ENCODE data around the gene MRM1. TPM values are rescaled to one million over a fixed set of nuclear protein-coding genes. Genes with fewer than 3 reads are reported as not detected.
A peak's percentile ranks its signal among the peaks of the same experiment; 100 is the strongest.

MRM1 gene
- polyA plus RNA-seq, 3 donors, result 0.82 to 2.3 (median 1.5) TPM

DNA sequence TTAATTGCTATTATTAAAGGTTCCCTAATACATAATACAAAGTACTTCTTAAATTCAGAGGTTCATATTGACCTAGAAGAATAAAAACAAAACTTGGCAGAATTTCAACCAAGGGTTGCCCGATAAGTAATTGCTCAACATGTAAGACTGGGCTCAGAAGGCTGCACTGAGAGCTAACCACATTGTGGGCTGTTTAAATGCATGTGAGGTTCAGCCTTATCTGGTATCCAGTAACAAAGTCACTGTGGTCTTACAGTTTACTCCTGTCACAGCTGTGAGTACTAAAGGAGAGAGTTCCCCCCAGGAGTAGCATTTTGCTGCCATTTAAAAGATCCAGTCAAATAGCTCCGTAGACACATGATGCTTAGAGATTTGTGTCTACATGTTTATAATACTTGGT is 11.3 kb upstream of the MRM1 start:
- Histone ChIP-seq H3K27ac (ENCODE audit: low read depth in 1 of 2, low read length in 2 of 2) (no peak overlapping the region), H3K4me2 (replicated peaks; ENCODE audit: extremely low read depth, low read length, poor library complexity, severe bottlenecking) (no peak overlapping the region), H3K4me1 (ENCODE audit: control insufficient read depth in 1 of 2, insufficient read depth in 2 of 2, low read length in 2 of 2) (peaks cover 11 to 18% of the 10 kb centered on the region in 2 donors), H3K36me3 (replicated peaks in 1 of 2; ENCODE audit: control insufficient read depth in 1 of 2, insufficient read depth in 2 of 2, low read length in 2 of 2) (peaks cover 42 to 51% of the 10 kb centered on the region in 2 donors), H3K9ac (ENCODE audit: insufficient read depth, low read length, poor library complexity, severe bottlenecking) (no peak overlapping the region), H3K9me3 (replicated peaks in 1 of 2; ENCODE audit: control insufficient read depth in 1 of 2, insufficient read depth in 1 of 2, low read length in 2 of 2) (no peaks in the 10 kb centered on the region), H3K4me3 (replicated peaks in 1 of 3; ENCODE audit: low read depth in 2 of 3, low read length in 3 of 3) (no peak overlapping the region), H2AFZ (ENCODE audit: insufficient read depth, low read depth, low read length, poor library complexity, severe bottlenecking) (no peak overlapping the region), H3K27me3 (ENCODE audit: control insufficient read depth in 2 of 2, insufficient read depth in 2 of 2, low read length in 2 of 2) (peaks cover 6 to 15% of the 10 kb centered on the region in 2 donors), H3K79me2 (ENCODE audit: insufficient read depth, low read length) (peaks cover 4% of the 10 kb centered on the region), H4K20me1 (ENCODE audit: insufficient read depth, low read length) (peaks cover 55% of the 10 kb centered on the region)
- TF ChIP-seq, protein P1, sequence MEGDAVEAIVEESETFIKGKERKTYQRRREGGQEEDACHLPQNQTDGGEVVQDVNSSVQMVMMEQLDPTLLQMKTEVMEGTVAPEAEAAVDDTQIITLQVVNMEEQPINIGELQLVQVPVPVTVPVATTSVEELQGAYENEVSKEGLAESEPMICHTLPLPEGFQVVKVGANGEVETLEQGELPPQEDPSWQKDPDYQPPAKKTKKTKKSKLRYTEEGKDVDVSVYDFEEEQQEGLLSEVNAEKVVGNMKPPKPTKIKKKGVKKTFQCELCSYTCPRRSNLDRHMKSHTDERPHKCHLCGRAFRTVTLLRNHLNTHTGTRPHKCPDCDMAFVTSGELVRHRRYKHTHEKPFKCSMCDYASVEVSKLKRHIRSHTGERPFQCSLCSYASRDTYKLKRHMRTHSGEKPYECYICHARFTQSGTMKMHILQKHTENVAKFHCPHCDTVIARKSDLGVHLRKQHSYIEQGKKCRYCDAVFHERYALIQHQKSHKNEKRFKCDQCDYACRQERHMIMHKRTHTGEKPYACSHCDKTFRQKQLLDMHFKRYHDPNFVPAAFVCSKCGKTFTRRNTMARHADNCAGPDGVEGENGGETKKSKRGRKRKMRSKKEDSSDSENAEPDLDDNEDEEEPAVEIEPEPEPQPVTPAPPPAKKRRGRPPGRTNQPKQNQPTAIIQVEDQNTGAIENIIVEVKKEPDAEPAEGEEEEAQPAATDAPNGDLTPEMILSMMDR (IDR thresholded peaks at IDR 0.05), result no peak
- Mint-ChIP-seq H3K27ac (no peak overlapping the region), H3K9me3 (peaks cover 0 to 4% (median 0%) of the 10 kb centered on the region in 7 donors), H3K4me1 (peaks cover 23% of the 10 kb centered on the region), H3K36me3 (peaks cover 39 to 51% of the 10 kb centered on the region in 2 donors), H3K27me3 (ENCODE audit: low read depth in 3 of 3) (peaks cover 11 to 16% (median 13%) of the 10 kb centered on the region in 3 donors), H3K4me3 (no peak overlapping the region)
- 14% methylated on average over 2 of the region's 2 CpGs for WGBS (ENCODE audit: insufficient coverage)
- no peak for DNase-seq
- intact Hi-C loops (cut with micrococcal nuclease), result loop anchor here (5.0 kb wide), 2 partner anchors 43 to 48 kb away; partner anchors contain the start of gene GGNBP2 (in 1 of the 2)

DNA sequence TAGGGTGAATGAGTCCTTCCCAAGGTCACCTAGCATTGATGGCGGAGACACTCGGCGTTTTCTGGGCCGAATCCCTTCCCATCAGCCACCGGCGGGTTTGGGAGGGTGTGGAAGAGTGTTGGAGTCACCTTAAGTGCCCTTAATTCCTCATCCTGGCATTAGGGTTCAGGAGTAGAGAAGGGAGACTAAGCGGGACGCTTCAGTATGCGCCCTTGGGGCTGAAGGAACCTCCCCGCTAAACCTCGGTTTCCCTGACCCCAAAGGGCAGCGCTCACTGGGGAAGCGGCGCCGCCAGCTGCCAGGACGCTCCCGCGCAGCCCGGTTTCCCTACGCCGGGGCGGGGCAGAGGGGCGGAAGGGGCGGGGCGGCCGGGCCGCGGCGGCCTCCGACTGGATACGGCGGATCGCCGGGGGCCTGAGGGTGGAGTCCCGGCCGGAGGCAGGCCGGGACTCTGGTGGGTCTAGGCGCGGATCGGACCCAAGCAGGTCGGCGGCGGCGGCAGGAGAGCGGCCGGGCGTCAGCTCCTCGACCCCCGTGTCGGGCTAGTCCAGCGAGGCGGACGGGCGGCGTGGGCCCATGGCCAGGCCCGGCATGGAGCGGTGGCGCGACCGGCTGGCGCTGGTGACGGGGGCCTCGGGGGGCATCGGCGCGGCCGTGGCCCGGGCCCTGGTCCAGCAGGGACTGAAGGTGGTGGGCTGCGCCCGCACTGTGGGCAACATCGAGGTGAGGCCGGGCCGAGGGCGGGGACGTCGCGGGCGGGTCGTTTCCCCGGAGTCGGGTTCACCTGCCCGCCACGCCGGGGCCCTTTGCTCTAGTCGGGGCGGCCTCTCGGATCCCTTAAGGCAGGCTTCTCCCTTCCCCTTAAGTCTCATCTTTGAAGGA is 9.7 kb upstream of the MRM1 start, which contains the start of gene DHRS11:
DHRS11 (plus strand) TSS at position 446 of the 882 bp plus-strand sequence; CDS start at position 577, 131 bp downstream.
- TF ChIP-seq, protein P1 (IDR thresholded peaks at IDR 0.05), result no peak
- peaks cover 27 to 35% of the 10 kb centered on the region in 2 donors for H3K36me3 ChIP-seq (replicated peaks in 1 of 2; ENCODE audit: control insufficient read depth in 1 of 2, insufficient read depth in 2 of 2, low read length in 2 of 2)
- peaks cover 6 to 15% of the 10 kb centered on the region in 2 donors for H3K27me3 ChIP-seq (ENCODE audit: control insufficient read depth in 2 of 2, insufficient read depth in 2 of 2, low read length in 2 of 2)
- Mint-ChIP-seq H3K4me1 (peaks cover 23% of the 10 kb centered on the region), H3K27ac (peak within 1 kb of the TSS in 2 of 7 donors; percentile 36 to 66), H3K27me3 (ENCODE audit: low read depth in 3 of 3) (peaks cover 11 to 16% (median 13%) of the 10 kb centered on the region in 3 donors), H3K4me3 (peak within 1 kb of the TSS; percentile 75 to 80), H3K9me3 (peaks cover 0 to 4% (median 0%) of the 10 kb centered on the region in 7 donors), H3K36me3 (peaks cover 27 to 37% of the 10 kb centered on the region in 2 donors)
- H3K79me2 ChIP-seq (ENCODE audit: insufficient read depth, low read length), result no peaks in the 10 kb centered on the region
- H3K4me2 ChIP-seq (replicated peaks; ENCODE audit: extremely low read depth, low read length, poor library complexity, severe bottlenecking), result peak within 1 kb of the TSS; percentile 91
- peaks cover 42% of the 10 kb centered on the region for H4K20me1 ChIP-seq (ENCODE audit: insufficient read depth, low read length)
- H3K9me3 ChIP-seq (replicated peaks in 1 of 2; ENCODE audit: control insufficient read depth in 1 of 2, insufficient read depth in 1 of 2, low read length in 2 of 2), result no peaks in the 10 kb centered on the region
- peak within 1 kb of the TSS; percentile 86 for H2AFZ ChIP-seq (ENCODE audit: insufficient read depth, low read depth, low read length, poor library complexity, severe bottlenecking)
- under 1% methylated on average over 81 of the region's 87 CpGs for WGBS (ENCODE audit: insufficient coverage)
- peaks cover 11 to 18% of the 10 kb centered on the region in 2 donors for H3K4me1 ChIP-seq (ENCODE audit: control insufficient read depth in 1 of 2, insufficient read depth in 2 of 2, low read length in 2 of 2)
- intact Hi-C loops (cut with micrococcal nuclease), result loop anchor here (1.0 to 5.0 kb wide), 3 partner anchors 9 to 49 kb away; partner anchors contain the start of gene GGNBP2 (in 1 of the 2)
- DNase-seq, result peak; percentile 40 to 64 (median 51)
- peak within 1 kb of the TSS; percentile 75 for H3K9ac ChIP-seq (ENCODE audit: insufficient read depth, low read length, poor library complexity, severe bottlenecking)
- peak within 1 kb of the TSS; percentile 40 to 84 (median 51) for H3K4me3 ChIP-seq (replicated peaks in 1 of 3; ENCODE audit: low read depth in 2 of 3, low read length in 3 of 3)
- no peak within 1 kb of the TSS for H3K27ac ChIP-seq (ENCODE audit: low read depth in 1 of 2, low read length in 2 of 2)

All from CD14-positive monocyte (primary cell).